ENCODE measurements around the gene PKMYT1.

Gene PKMYT1

GRCh38 chr16:3027983-3028715 lies 47.9 kb upstream of the PKMYT1 start:
- H4K20me1 ChIP-seq (ENCODE audit: insufficient read depth, low read length, poor library complexity, severe bottlenecking) = no peaks in the 10 kb centered on the region
- no peaks in the 10 kb centered on the region for H3K27me3 ChIP-seq (ENCODE audit: insufficient read depth, low read length, poor library complexity, severe bottlenecking)
- H3K4me1 ChIP-seq (ENCODE audit: insufficient read depth, low read length, poor library complexity, severe bottlenecking) = no peaks in the 10 kb centered on the region
- H3K4me3 ChIP-seq (ENCODE audit: low read length, poor library complexity, severe bottlenecking) = no peak overlapping the region
- H3K36me3 ChIP-seq (ENCODE audit: insufficient read depth, low read length) = no peaks in the 10 kb centered on the region
- peaks cover 3% of the 10 kb centered on the region for H3K79me2 ChIP-seq (ENCODE audit: insufficient read depth, low read length)
- no peak overlapping the region for H2AFZ ChIP-seq (ENCODE audit: low read length)
- H3K4me2 ChIP-seq (ENCODE audit: low read depth, low read length, poor library complexity, severe bottlenecking) = no peak overlapping the region
- no peaks in the 10 kb centered on the region for H3K9me3 ChIP-seq (ENCODE audit: insufficient read depth, low read depth, low read length)
- H3K9me2 ChIP-seq (replicated peaks; ENCODE audit: low read depth, low read length) = no peaks in the 10 kb centered on the region
- H3F3A ChIP-seq (ENCODE audit: low read depth) = no peaks in the 10 kb centered on the region
- H3K9ac ChIP-seq (ENCODE audit: low read depth, low read length, poor library complexity, severe bottlenecking) = no peak overlapping the region
- TF ChIP-seq EZH2phosphoT487 (IDR thresholded peaks at IDR 0.05; ENCODE audit: borderline replicate concordance) = no peak
- TF ChIP-seq, protein P1, sequence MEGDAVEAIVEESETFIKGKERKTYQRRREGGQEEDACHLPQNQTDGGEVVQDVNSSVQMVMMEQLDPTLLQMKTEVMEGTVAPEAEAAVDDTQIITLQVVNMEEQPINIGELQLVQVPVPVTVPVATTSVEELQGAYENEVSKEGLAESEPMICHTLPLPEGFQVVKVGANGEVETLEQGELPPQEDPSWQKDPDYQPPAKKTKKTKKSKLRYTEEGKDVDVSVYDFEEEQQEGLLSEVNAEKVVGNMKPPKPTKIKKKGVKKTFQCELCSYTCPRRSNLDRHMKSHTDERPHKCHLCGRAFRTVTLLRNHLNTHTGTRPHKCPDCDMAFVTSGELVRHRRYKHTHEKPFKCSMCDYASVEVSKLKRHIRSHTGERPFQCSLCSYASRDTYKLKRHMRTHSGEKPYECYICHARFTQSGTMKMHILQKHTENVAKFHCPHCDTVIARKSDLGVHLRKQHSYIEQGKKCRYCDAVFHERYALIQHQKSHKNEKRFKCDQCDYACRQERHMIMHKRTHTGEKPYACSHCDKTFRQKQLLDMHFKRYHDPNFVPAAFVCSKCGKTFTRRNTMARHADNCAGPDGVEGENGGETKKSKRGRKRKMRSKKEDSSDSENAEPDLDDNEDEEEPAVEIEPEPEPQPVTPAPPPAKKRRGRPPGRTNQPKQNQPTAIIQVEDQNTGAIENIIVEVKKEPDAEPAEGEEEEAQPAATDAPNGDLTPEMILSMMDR (conservative IDR thresholded peaks at IDR 0.05; ENCODE audit: low read length) = peak; percentile 49

DNA sequence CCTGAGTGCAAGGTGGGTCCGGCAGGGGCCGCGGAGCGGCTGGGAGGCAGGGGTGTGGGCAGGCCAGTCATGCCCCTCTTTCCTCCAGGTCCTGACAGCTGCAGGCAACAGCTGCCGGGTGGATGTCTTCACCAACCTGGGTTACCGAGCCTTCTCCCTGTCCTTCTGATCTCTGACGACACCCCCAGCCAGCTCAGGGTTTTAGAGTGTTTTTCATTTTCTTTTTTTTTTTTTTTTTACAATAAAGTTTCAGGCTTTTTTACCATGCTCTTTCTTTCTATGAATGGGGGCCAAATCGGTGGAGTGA lies 47.2 kb upstream of the PKMYT1 start:
- Histone ChIP-seq H3K4me3 (ENCODE audit: low read length, poor library complexity, severe bottlenecking) (no peak overlapping the region), H3F3A (ENCODE audit: low read depth) (no peaks in the 10 kb centered on the region), H3K9me2 (replicated peaks; ENCODE audit: low read depth, low read length) (no peaks in the 10 kb centered on the region), H3K4me2 (ENCODE audit: low read depth, low read length, poor library complexity, severe bottlenecking) (no peak overlapping the region), H3K36me3 (ENCODE audit: insufficient read depth, low read length) (no peaks in the 10 kb centered on the region), H3K4me1 (ENCODE audit: insufficient read depth, low read length, poor library complexity, severe bottlenecking) (peaks cover 5% of the 10 kb centered on the region), H3K9me3 (ENCODE audit: insufficient read depth, low read depth, low read length) (no peaks in the 10 kb centered on the region), H3K79me2 (ENCODE audit: insufficient read depth, low read length) (peaks cover 8% of the 10 kb centered on the region), H2AFZ (ENCODE audit: low read length) (no peak overlapping the region), H3K9ac (ENCODE audit: low read depth, low read length, poor library complexity, severe bottlenecking) (no peak overlapping the region), H4K20me1 (ENCODE audit: insufficient read depth, low read length, poor library complexity, severe bottlenecking) (peaks cover 2% of the 10 kb centered on the region), H3K27me3 (ENCODE audit: insufficient read depth, low read length, poor library complexity, severe bottlenecking) (no peaks in the 10 kb centered on the region)
- TF ChIP-seq, protein P1 (conservative IDR thresholded peaks at IDR 0.05; ENCODE audit: low read length) = no peak
- TF ChIP-seq EZH2phosphoT487 (IDR thresholded peaks at IDR 0.05; ENCODE audit: borderline replicate concordance) = no peak

DNA sequence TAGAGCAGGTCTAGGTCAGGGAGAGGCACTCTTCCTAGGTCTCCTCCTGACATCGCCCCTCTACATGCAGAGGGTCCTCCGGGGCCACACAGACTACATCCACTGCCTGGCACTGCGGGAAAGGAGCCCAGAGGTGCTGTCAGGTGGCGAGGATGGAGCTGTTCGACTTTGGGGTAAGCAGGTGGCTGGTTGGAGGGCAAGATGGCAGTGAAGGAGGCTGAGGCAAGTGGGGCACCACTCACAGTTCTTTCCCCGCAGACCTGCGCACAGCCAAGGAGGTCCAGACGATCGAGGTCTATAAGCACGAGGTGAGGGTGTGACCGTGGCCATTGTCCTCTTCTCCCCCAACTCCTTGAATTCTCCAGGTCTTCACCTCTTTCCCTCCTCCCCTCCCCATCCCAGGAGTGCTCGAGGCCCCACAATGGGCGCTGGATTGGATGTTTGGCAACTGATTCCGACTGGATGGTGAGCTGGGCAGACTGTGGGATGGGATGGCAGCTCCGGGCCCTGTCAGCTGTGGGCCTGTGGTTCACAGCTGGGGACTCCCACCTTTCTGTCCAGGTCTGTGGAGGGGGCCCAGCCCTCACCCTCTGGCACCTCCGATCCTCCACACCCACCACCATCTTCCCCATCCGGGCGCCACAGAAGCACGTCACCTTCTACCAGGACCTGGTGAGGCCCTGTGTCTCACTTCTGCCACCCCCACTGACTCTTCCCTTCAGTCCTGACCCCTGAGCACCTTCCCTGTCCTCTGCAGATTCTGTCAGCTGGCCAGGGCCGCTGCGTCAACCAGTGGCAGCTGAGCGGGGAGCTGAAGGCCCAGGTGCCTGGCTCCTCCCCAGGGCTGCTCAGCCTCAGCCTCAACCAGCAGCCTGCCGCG lies 46.6 kb upstream of the PKMYT1 start:
- H3K9ac ChIP-seq (ENCODE audit: low read depth, low read length, poor library complexity, severe bottlenecking) = no peak overlapping the region

More for the DNA sequence above, 46.6 kb upstream of the PKMYT1 start:
- TF ChIP-seq, protein P1 (conservative IDR thresholded peaks at IDR 0.05; ENCODE audit: low read length) = no peak
- TF ChIP-seq EZH2phosphoT487 (IDR thresholded peaks at IDR 0.05; ENCODE audit: borderline replicate concordance) = no peak
- Histone ChIP-seq H2AFZ (ENCODE audit: low read length) (no peak overlapping the region), H3K79me2 (ENCODE audit: insufficient read depth, low read length) (peaks cover 14% of the 10 kb centered on the region), H3K4me1 (ENCODE audit: insufficient read depth, low read length, poor library complexity, severe bottlenecking) (peaks cover 10% of the 10 kb centered on the region), H3K9me3 (ENCODE audit: insufficient read depth, low read depth, low read length) (no peaks in the 10 kb centered on the region), H3K9me2 (replicated peaks; ENCODE audit: low read depth, low read length) (no peaks in the 10 kb centered on the region), H3K36me3 (ENCODE audit: insufficient read depth, low read length) (no peaks in the 10 kb centered on the region), H3K27me3 (ENCODE audit: insufficient read depth, low read length, poor library complexity, severe bottlenecking) (no peaks in the 10 kb centered on the region), H3K4me3 (ENCODE audit: low read length, poor library complexity, severe bottlenecking) (no peak overlapping the region), H4K20me1 (ENCODE audit: insufficient read depth, low read length, poor library complexity, severe bottlenecking) (peaks cover 5% of the 10 kb centered on the region), H3K4me2 (ENCODE audit: low read depth, low read length, poor library complexity, severe bottlenecking) (no peak overlapping the region), H3F3A (ENCODE audit: low read depth) (no peaks in the 10 kb centered on the region)
